WERI-Rb-1 (cell line): Measurements from ENCODE around the gene MBLAC2.

Source experiments
- DNase-seq: peaks from one replicate; pipeline ENCODE4 v3.0.0-alpha.2; 2020
- H3K27ac ChIP-seq: fragments of 250-450 bp; sonication (Bioruptor Pico); 2 replicates; pipeline ENCODE4 v1.5.1; 2020; ENCODE audit warnings: mild to moderate bottlenecking, moderate library complexity
- H3K27me3 ChIP-seq: fragments of 250-450 bp; sonication (Bioruptor Pico); 2 replicates; pipeline ENCODE4 v1.5.1; 2021; ENCODE audit warnings: mild to moderate bottlenecking, low read depth, moderate library complexity; ENCODE audit not compliant: insufficient read depth, severe bottlenecking
- H3K36me3 ChIP-seq: fragments of 250-450 bp; sonication (Bioruptor Pico); 2 replicates; pipeline ENCODE4 v1.5.1; 2020; ENCODE audit warnings: mild to moderate bottlenecking, moderate library complexity
- H3K4me3 ChIP-seq: 2 replicates; pipeline ENCODE4 v1.5.1; 2011; ENCODE audit warnings: low read depth, mild to moderate bottlenecking, control low read depth, low read length
- H3K9me3 ChIP-seq: fragments of 250-450 bp; sonication (Bioruptor Pico); 2 replicates; pipeline ENCODE4 v1.5.1; 2021; ENCODE audit warnings: mild to moderate bottlenecking, moderate library complexity; ENCODE audit not compliant: severe bottlenecking
- CTCF ChIP-seq: IDR thresholded peaks from 2 replicates; pipeline ENCODE4 v1.5.1; 2011; ENCODE audit warnings: low read depth, mild to moderate bottlenecking, control low read depth, inconsistent platforms, low read length

The MBLAC2 gene

GRCh38 chr5:90506221-90506620 is 31.6 kb upstream of the MBLAC2 start:
- TF ChIP-seq CTCF, result no peak

GRCh38 chr5:90504743-90505142 is 30.2 kb upstream of the MBLAC2 start:
- no peaks in the 10 kb centered on the region for H3K27me3 ChIP-seq
- H3K9me3 ChIP-seq, result no peaks in the 10 kb centered on the region
- no peak overlapping the region for H3K4me3 ChIP-seq
- no peak overlapping the region for H3K27ac ChIP-seq
- no peak for DNase-seq
- H3K36me3 ChIP-seq, result no peaks in the 10 kb centered on the region
- no peak for TF ChIP-seq CTCF

More at GRCh38 chr5:90506221-90506620, 31.6 kb upstream of the MBLAC2 start:
- no peak overlapping the region for H3K27ac ChIP-seq
- no peak for DNase-seq
- H3K36me3 ChIP-seq, result no peaks in the 10 kb centered on the region
- H3K9me3 ChIP-seq, result no peaks in the 10 kb centered on the region
- no peak overlapping the region for H3K4me3 ChIP-seq
- H3K27me3 ChIP-seq, result no peaks in the 10 kb centered on the region

- no peak overlapping the region for H3K4me3 ChIP-seq
- H3K36me3 ChIP-seq, result no peaks in the 10 kb centered on the region
Measured at GRCh38 chr5:90503596-90503995, 29.0 kb upstream of the MBLAC2 start.

GRCh38 chr5:90495146-90495545 is 20.6 kb upstream of the MBLAC2 start:
- DNase-seq, result no peak
- H3K36me3 ChIP-seq, result 0 out of 2 replicates have a peak, but pooled peaks cover 3% of the 10 kb centered on the region
- no peaks in the 10 kb centered on the region for H3K27me3 ChIP-seq
- H3K27ac ChIP-seq, result no peak overlapping the region
- H3K9me3 ChIP-seq, result no peaks in the 10 kb centered on the region
- no peak overlapping the region for H3K4me3 ChIP-seq
- no peak for TF ChIP-seq CTCF

More at GRCh38 chr5:90503596-90503995, 29.0 kb upstream of the MBLAC2 start:
- Histone ChIP-seq H3K27me3 (no peaks in the 10 kb centered on the region), H3K27ac (no peak overlapping the region), H3K9me3 (no peaks in the 10 kb centered on the region)
- no peak for TF ChIP-seq CTCF
- no peak for DNase-seq

GRCh38 chr5:90494043-90494442 is 19.5 kb upstream of the MBLAC2 start:
- H3K27ac ChIP-seq, result no peak overlapping the region
- no peak overlapping the region for H3K4me3 ChIP-seq
- H3K27me3 ChIP-seq, result no peaks in the 10 kb centered on the region
- no peaks in the 10 kb centered on the region for H3K9me3 ChIP-seq
- no peak for TF ChIP-seq CTCF
- no peak for DNase-seq
- H3K36me3 ChIP-seq, result 0 out of 2 replicates have a peak, but pooled peaks cover 3% of the 10 kb centered on the region

- Histone ChIP-seq H3K36me3 (peaks cover 7% of the 10 kb centered on the region; the same call in 1 of the 2 replicates), H3K27ac (no peak overlapping the region), H3K27me3 (no peaks in the 10 kb centered on the region), H3K9me3 (no peaks in the 10 kb centered on the region), H3K4me3 (no peak overlapping the region)
- no peak for DNase-seq
- no peak for TF ChIP-seq CTCF
Measured at GRCh38 chr5:90488791-90489190, 14.2 kb upstream of the MBLAC2 start.
